ENCODE data around the gene PDGFD. TPM values are rescaled to one million over a fixed set of nuclear protein-coding genes. Genes with fewer than 3 reads are reported as not detected.

Gene PDGFD
- polyA plus RNA-seq, 1 donor (not counting 4 experiments of a cell fraction or from before 2014, with no cell fraction given), result 0.28 TPM

- H3K9ac ChIP-seq (ENCODE audit: control insufficient read depth, extremely low read depth, insufficient read depth, low read length), result no peak overlapping the region
- no peak for FAIRE-seq
These were observed 45.7 kb downstream of the PDGFD start for GRCh38 chr11:104118105-104118744.

GRCh38 chr11:104113541-104113940, 50.4 kb downstream of the PDGFD start:
- dilution Hi-C loops (cut with MboI; ENCODE audit: extremely low pct_ligation_motif_present, low sequenced_read_pairs), result no loop called here
- no peaks in the 10 kb centered on the region for H4K20me1 ChIP-seq (ENCODE audit: control insufficient read depth, extremely low read depth, insufficient read depth, low read length)
- no peak overlapping the region for H3K9ac ChIP-seq (ENCODE audit: control insufficient read depth, extremely low read depth, insufficient read depth, low read length)
- no peak overlapping the region for H3K4me3 ChIP-seq (ENCODE audit: control insufficient read depth in 2 of 3, extremely low read depth in 1 of 3, insufficient read depth in 2 of 3, low read depth in 1 of 3, low read length in 3 of 3)
- H3K9me1 ChIP-seq (ENCODE audit: control insufficient read depth, extremely low read depth, insufficient read depth, low read length), result no peaks in the 10 kb centered on the region
- FAIRE-seq (no peak), DNase-seq (ENCODE audit: low read depth, low spot score) (no peak)
- H3K4me1 ChIP-seq (ENCODE audit: control insufficient read depth, extremely low read depth, insufficient read depth, low read length), result no peaks in the 10 kb centered on the region
- TF ChIP-seq CTCF (optimal IDR thresholded peaks at IDR 0.05 in 1 of 3, IDR thresholded peaks at IDR 0.05 in 1 of 3, conservative IDR thresholded peaks at IDR 0.05 in 1 of 3; ENCODE audit: extremely low read depth in 1 of 3, insufficient read depth in 2 of 3, low read length in 3 of 3), result no peak
- TF ChIP-seq EZH2 (IDR thresholded peaks at IDR 0.05; ENCODE audit: low read length), result no peak
- H3K27ac ChIP-seq (ENCODE audit: control insufficient read depth, insufficient read depth, low read length), result no peak overlapping the region
- no peaks in the 10 kb centered on the region for H3K27me3 ChIP-seq (ENCODE audit: control insufficient read depth, extremely low read depth, insufficient read depth, low read length)
- no peaks in the 10 kb centered on the region for H3K36me3 ChIP-seq (ENCODE audit: control insufficient read depth in 2 of 2, extremely low read depth in 1 of 2, insufficient read depth in 2 of 2, low read length in 2 of 2)
- no peaks in the 10 kb centered on the region for H3K9me3 ChIP-seq (ENCODE audit: control insufficient read depth, low read depth, low read length)
- H3K79me2 ChIP-seq (ENCODE audit: control insufficient read depth, insufficient read depth, low read length), result no peaks in the 10 kb centered on the region
- H3K4me2 ChIP-seq (ENCODE audit: control insufficient read depth, extremely low read depth, insufficient read depth, low read depth, low read length), result no peak overlapping the region
- no peak overlapping the region for H2AFZ ChIP-seq (ENCODE audit: control insufficient read depth, low read length)

More at GRCh38 chr11:104118105-104118744, 45.7 kb downstream of the PDGFD start:
- no peaks in the 10 kb centered on the region for H3K79me2 ChIP-seq (ENCODE audit: control insufficient read depth, insufficient read depth, low read length)
- H3K4me3 ChIP-seq (ENCODE audit: control insufficient read depth in 2 of 3, extremely low read depth in 1 of 3, insufficient read depth in 2 of 3, low read depth in 1 of 3, low read length in 3 of 3), result no peak overlapping the region
- no peaks in the 10 kb centered on the region for H3K4me1 ChIP-seq (ENCODE audit: control insufficient read depth, extremely low read depth, insufficient read depth, low read length)
- TF ChIP-seq CTCF (optimal IDR thresholded peaks at IDR 0.05 in 1 of 3, IDR thresholded peaks at IDR 0.05 in 1 of 3, conservative IDR thresholded peaks at IDR 0.05 in 1 of 3; ENCODE audit: extremely low read depth in 1 of 3, insufficient read depth in 2 of 3, low read length in 3 of 3) (no peak), EZH2 (IDR thresholded peaks at IDR 0.05; ENCODE audit: low read length) (no peak)
- no peaks in the 10 kb centered on the region for H3K9me3 ChIP-seq (ENCODE audit: control insufficient read depth, low read depth, low read length)
- no peaks in the 10 kb centered on the region for H3K36me3 ChIP-seq (ENCODE audit: control insufficient read depth in 2 of 2, extremely low read depth in 1 of 2, insufficient read depth in 2 of 2, low read length in 2 of 2)
- H3K27me3 ChIP-seq (ENCODE audit: control insufficient read depth, extremely low read depth, insufficient read depth, low read length), result no peaks in the 10 kb centered on the region
- H3K9me1 ChIP-seq (ENCODE audit: control insufficient read depth, extremely low read depth, insufficient read depth, low read length), result no peaks in the 10 kb centered on the region
- dilution Hi-C loops (cut with MboI; ENCODE audit: extremely low pct_ligation_motif_present, low sequenced_read_pairs), result no loop called here
- H3K4me2 ChIP-seq (ENCODE audit: control insufficient read depth, extremely low read depth, insufficient read depth, low read depth, low read length), result no peak overlapping the region
- no peak overlapping the region for H3K27ac ChIP-seq (ENCODE audit: control insufficient read depth, insufficient read depth, low read length)
- H2AFZ ChIP-seq (ENCODE audit: control insufficient read depth, low read length), result no peak overlapping the region
- no peaks in the 10 kb centered on the region for H4K20me1 ChIP-seq (ENCODE audit: control insufficient read depth, extremely low read depth, insufficient read depth, low read length)
- no peak for DNase-seq (ENCODE audit: low read depth, low spot score)
